GM21423 (cell line): ENCODE data around the gene KIF3A.

ENCODE experiments used
- ATAC-seq: cut with Tn5 transposase; IDR thresholded peaks from one replicate; pipeline ENCODE4 v1.9.1; 2021; ENCODE audit warnings: mild to moderate bottlenecking, moderate library complexity; ENCODE audit not compliant: unreplicated experiment

KIF3A gene

GRCh38 chr5:132679717-132680380, 57.5 kb downstream of the KIF3A start:
- ATAC-seq, result no peak

DNA sequence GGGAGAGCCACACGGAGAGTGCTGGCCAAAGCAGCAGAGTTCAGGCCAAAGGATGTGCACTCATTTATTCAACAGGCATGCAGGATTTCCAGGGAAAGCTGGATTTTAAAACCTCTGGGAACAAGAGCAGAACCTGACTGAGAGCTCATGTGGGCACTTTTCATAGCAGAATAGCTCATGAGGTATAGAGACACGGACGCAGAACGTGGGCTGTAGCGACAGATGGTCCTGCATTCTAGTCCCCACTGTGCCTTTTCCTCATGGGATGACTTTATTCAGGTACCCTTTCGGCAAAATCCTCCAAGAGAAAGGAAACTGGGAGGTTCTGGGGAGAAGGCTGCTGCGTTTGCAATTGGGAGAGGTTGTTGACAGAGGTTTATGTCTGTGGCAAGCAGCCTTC, 58.2 kb downstream of the KIF3A start:
- ATAC-seq, result no peak

- no peak for ATAC-seq
Measured at GRCh38 chr5:132678735-132679134, 58.6 kb downstream of the KIF3A start.

DNA sequence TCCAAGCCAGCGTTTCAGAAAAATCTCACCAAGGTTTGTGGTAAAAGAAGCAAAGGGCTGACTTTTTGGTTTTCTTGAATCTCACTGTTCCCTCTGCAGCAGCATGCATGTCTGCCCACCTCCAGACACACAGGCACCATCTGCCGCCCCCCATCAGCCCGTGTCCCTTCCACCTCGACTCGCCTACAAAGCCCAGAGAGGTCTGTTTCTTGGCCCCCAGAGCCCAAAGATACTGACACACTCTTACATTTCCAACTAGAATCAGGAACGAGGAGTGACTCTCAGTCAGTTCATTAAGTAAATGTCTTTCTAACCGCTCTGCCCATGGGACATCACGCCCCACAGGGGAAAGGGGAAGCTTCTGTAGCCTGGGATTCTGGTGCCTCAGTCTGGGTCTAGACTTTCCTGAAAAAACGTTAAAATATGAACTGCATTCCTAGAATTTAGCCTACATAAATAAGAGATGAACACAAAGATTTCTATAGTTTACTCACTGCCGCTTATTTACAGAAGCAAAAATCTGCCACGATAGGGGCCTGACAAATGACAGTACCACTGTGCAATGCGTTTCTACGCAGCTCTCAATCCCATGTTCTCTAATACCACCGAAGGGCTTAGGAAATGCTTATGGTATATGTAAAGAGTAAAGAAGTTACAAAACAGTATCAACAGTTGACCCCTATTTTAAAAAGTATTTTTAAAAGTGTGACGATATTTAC, 59.5 kb downstream of the KIF3A start:
- no peak for ATAC-seq

DNA sequence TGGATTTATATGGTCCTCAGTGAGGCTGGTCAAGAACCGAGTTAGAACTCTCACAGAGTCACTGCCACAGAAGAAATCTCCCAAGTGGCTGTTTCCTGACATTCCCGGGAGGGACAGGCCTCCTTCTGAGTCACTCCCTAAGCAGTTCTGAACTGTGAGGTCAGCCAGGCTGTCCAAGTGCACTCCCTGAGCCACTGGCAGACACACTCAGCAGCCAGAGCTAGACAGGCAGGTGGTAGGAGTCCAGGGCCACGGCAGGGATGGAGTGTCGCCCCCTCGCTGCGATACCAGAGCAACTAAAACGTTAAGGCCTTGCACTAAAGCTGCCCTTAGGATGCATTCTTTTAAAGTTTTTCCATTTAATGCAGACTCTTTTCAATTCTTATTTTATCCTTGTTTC, 60.2 kb downstream of the KIF3A start:
- no peak for ATAC-seq

GRCh38 chr5:132675936-132676689, 61.2 kb downstream of the KIF3A start:
- ATAC-seq, result no peak

GRCh38 chr5:132674671-132675506, 62.5 kb downstream of the KIF3A start:
- ATAC-seq, result peak; percentile 78

GRCh38 chr5:132673939-132674630, 63.3 kb downstream of the KIF3A start, which contains the start of gene IL4:
Gene IL4 (plus strand): TSS chr5:132673989. CDS start chr5:132674051, 62 bp downstream.
- no peak for ATAC-seq

GRCh38 chr5:132673488-132673887, 63.9 kb downstream of the KIF3A start:
- ATAC-seq, result no peak

DNA sequence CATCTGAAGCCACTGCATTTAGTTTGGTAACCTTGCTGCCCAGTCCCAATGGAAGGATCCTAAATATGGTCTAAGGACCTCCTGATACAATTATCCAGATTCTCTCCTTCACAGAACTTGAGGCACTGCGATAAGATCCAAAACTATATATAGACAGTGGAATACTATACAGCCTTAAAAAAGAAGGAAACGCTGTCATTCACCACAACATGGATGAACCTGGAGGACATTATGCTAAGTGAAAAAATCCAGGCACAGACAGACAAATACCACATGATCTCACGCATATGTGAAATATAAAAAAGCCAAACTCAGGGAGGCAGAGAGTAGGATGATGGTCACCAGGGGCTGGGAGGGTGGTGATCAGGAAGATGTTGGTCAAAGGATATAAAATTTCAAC, 66.3 kb downstream of the KIF3A start:
- no peak for ATAC-seq

DNA sequence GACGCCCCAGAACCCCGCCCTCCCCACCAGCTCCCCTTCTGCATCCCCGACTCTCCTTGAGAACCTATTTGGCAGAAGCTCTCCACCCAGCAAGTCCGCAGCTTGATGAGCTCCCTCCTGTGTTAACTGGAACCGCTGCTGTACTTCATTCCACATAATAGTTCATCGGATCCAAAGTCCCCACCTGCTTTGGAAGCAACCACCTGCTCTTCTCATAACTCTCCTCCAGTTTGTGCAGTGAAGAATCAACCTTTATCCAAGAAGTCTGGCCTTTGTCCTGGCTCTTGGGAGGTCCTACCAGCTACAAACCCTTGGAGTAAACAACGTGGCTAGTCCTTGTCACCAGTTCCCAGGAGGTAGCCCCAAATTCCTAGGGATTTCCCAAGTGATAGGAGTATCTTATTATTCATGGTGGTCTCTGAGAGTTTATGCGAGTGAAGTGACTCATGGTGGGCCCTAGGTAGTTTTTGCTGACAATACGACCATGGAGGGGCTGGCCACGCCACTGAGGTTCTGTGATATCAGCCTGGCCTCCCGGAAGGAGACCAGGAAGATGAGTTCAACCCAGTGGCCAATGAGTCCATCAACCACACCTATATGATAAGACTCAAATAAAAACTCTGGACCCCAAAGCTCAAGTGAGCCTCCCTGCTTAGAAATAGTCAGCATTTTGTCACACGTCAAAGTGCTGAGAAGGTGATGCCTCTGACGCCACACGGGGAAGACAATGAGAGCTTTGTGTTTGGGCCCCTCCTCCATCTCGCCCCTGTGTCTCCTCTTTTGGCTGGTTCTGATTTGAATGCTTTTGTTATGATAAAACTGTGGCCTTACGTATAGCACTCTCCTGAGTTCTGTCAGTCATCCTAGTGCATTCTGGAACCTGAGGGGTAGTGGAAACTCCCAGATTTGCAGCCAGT, 67.1 kb downstream of the KIF3A start:
- ATAC-seq, result no peak

DNA sequence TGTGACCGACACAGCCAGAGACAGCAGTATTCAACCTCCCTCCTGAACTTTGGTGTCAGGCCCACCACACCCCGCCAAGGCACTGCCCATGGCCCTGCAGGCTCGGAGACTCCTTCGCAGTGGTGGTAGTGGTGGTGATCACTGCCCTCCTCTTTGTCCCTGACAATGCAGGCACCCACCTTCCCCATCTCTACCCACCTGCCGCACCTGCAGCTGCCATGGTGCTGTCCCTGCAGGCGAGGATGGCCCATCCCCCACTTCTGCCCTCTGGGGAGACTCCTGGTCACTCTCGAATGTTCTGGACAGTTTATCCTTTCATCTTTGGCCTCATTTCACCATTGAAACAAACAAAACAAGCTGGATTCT, 67.9 kb downstream of the KIF3A start:
- ATAC-seq, result no peak

DNA sequence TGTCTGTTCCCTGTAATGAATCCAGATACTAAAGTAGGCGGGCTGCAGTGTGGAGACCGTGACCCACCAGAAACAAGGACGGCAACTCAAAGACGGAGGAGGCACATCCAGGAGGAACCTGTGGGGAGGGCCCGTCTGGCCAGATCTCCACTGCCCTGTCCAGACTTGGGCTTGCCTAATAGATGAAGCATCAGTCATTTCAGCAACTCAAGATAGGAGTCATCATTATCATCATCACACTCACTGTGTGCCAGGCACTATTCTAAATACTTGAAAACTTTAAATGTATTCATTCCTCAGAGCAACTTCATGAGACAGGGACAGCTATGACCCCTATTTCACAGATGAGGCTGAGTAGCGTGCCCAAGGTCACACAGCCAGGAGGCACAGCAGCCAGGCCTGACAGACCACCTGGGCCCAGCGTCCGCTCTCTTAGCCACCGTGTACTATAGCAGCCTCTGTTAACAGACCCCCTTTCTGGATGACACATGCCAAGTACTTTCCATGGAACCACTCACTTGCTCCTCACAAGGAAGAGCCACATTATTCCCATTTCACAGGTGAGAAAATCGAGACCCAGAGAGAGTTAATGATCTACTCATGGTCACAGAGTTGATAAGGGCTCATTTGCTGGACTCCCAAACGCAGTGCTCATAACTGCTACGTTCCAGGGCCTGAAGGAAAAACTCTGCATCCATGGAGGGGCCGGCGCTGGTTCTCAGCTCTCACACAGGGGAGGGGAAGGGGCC, 68.5 kb downstream of the KIF3A start:
- ATAC-seq, result no peak

- ATAC-seq, result no peak
Measured at GRCh38 chr5:132667761-132668705, 69.3 kb downstream of the KIF3A start.

DNA sequence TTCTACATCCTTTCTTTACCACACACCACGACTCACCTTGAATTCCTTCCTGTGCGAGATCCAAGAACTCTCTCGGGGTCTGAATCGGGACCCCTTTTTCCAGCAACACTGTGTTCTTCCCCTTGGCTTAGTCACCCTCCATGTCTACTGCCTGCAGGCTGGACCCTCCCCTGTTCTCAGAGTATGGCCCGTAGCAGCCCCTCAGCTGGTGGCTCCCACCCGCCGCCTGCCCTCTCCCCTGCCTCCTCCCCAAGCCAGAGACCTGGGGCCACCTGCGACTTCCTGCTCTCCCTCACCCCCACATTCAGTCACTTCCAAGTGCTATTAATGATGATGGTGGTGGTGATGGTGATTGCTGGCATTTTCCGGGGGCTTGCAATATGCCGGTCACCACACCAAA, 70.0 kb downstream of the KIF3A start:
- ATAC-seq, result no peak

- ATAC-seq, result no peak
Measured at GRCh38 chr5:132666310-132667123, 70.8 kb downstream of the KIF3A start.
